Stimulated activated CD4-positive, alpha-beta T cell treated with anti-CD3 and anti-CD28 coated beads, TNF-alpha, amount 100 ng/mL, for 4 hours (primary cell): ENCODE data around the gene TSPAN32.

ENCODE experiments used
- DNase-seq, 3 experiments: peaks; one replicate each; pipeline ENCODE4 v3.0.0-alpha.2; 2020; ENCODE audit warnings: low read depth in 3 of 3

TSPAN32 gene

GRCh38 chr11:2366276-2366675 is 64.5 kb downstream of the TSPAN32 start:
- no peak for DNase-seq

DNA sequence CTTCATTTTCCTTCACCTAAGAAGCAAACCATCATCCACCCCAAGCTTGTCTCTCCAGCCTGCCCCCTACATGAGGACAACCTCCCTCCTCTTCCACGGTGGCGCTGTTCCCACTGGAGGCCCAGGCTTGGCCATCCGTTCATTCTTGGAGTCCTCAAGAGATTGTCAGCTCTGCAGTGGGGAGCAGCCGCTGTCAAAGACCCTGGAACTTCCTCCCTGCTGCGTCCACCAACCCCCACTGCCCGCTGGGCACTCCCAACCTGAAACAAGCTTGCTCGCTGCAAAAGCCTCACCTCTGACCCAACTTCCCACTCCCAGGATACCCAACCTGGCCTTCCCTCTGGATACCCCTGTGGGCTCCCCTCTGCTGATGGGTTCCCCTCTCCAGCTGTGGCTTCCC is 64.9 kb downstream of the TSPAN32 start:
- no peak for DNase-seq

DNA sequence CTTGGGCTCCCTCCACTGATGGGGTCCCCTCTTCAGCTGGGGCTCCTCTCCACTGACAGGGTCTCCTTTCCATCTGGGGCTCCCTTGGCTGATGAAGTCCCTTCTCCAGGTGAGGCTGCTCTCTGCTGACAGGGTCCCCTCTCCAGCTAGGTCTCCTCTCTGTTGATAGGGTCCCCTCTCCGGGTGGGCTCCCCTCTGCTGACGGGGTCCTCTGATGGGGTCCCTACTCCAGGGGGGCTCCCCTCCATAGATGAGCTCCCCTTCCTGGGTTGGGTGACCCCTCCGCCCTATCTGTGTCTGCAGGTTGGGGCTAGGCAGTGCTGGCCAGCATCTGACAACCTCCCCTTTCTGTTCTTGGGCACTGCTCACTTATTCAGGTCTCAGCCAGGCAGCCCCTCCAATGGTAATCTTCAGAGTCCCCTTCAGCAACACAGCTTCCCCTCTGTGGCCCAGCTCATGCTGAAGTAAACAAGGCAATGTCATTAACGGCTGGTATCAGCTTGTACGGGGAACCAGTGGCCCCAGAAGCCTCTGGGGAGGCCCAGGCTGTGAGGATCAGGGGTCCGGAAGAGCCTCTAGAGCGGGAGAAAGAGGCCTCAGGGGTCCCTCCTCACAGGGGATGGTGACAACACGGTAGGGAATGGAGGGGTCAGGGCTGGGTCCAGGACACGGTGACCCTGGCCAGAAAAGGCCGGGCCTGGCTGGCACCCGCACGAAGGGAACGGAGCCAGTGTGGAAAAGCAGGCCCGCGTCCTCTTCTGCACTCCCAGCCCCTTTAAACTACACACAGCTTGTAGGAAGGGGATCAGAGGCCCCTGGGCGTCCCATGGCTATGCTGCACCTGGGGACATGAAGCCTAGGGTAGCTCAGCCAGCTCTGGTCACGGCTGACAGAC is 65.7 kb downstream of the TSPAN32 start:
- no peak for DNase-seq
